ENCODE data around the gene TSPAN32.
A peak's percentile ranks its signal among the peaks of the same experiment; 100 is the strongest.

Gene TSPAN32

GRCh38 chr11:2296913-2297622, 4.7 kb upstream of the TSPAN32 start:
- H3K4me1 ChIP-seq (ENCODE audit: control insufficient read depth, insufficient read depth, low read length) = no peaks in the 10 kb centered on the region
- TF ChIP-seq ZSCAN23 (tag by site-specific recombination; IDR thresholded peaks at IDR 0.05) (no peak), GLIS1 (tag by site-specific recombination; IDR thresholded peaks at IDR 0.05) (peak; percentile 27; the same call in 1 of the 2 replicates), SALL2 (tag by site-specific recombination; IDR thresholded peaks at IDR 0.05; ENCODE audit: borderline replicate concordance) (no peak), ZNF837 (tag by site-specific recombination; IDR thresholded peaks at IDR 0.05) (no peak), ZFP41 (tag by site-specific recombination; IDR thresholded peaks at IDR 0.05; ENCODE audit: borderline replicate concordance) (no peak), GLIS2 (tag by site-specific recombination; IDR thresholded peaks at IDR 0.05) (no peak), SP7 (tag by site-specific recombination; IDR thresholded peaks at IDR 0.05) (no peak), ZNF214 (tag by site-specific recombination; IDR thresholded peaks at IDR 0.05; ENCODE audit: borderline replicate concordance) (no peak)
- H3K9me3 ChIP-seq (ENCODE audit: control insufficient read depth, insufficient read depth, low read depth, low read length) = no peaks in the 10 kb centered on the region
- no peak overlapping the region for H3K4me3 ChIP-seq (ENCODE audit: low read depth, low read length)
- ChIA-PET CTCF (interaction anchor here (0.7 to 3.2 kb wide), 5 partner anchors 97 to 169 kb away, joined by 3 to 19 read pairs (median 5); no protein-coding TSS in a partner anchor), POLR2A (no interaction called here)
- H3K27ac ChIP-seq (ENCODE audit: extremely low read depth, low read depth, low read length) = no peak overlapping the region
- H3K36me3 ChIP-seq (ENCODE audit: control insufficient read depth in 2 of 2, insufficient read depth in 1 of 2, low read length in 2 of 2) = no peaks in the 10 kb centered on the region

GRCh38 chr11:2297623-2298030, 4.2 kb upstream of the TSPAN32 start:
- CTCF ChIA-PET = interaction anchor here (0.7 to 1.3 kb wide), 4 partner anchors 98 to 168 kb away, joined by 3 to 5 read pairs (median 4); no protein-coding TSS in a partner anchor
- H3K4me3 ChIP-seq (ENCODE audit: low read depth, low read length) = no peak overlapping the region
- TF ChIP-seq ZNF548 (tag by site-specific recombination; IDR thresholded peaks at IDR 0.05) (no peak), PRDM6 (tag by site-specific recombination; IDR thresholded peaks at IDR 0.05) (no peak), PRDM2 (tag by site-specific recombination; IDR thresholded peaks at IDR 0.05; ENCODE audit: borderline replicate concordance) (no peak), SCRT1 (tag by site-specific recombination; IDR thresholded peaks at IDR 0.05; ENCODE audit: borderline replicate concordance) (no peak), ZNF580 (tag by site-specific recombination; IDR thresholded peaks at IDR 0.05) (no peak), ZNF302 (tag by site-specific recombination; IDR thresholded peaks at IDR 0.05; ENCODE audit: low read depth) (no peak), ZNF449 (tag by site-specific recombination; IDR thresholded peaks at IDR 0.05) (no peak), ZBTB6 (tag by site-specific recombination; IDR thresholded peaks at IDR 0.05) (no peak), ZNF121 (tag by site-specific recombination; IDR thresholded peaks at IDR 0.05) (no peak), BCL11A (tag by site-specific recombination; IDR thresholded peaks at IDR 0.05; ENCODE audit: low read depth) (no peak), ZNF223 (tag by site-specific recombination; IDR thresholded peaks at IDR 0.05) (no peak), SCRT2 (tag by site-specific recombination; IDR thresholded peaks at IDR 0.05) (no peak)
- POLR2A ChIA-PET = no interaction called here
- no peak overlapping the region for H3K27ac ChIP-seq (ENCODE audit: extremely low read depth, low read depth, low read length)
- no peaks in the 10 kb centered on the region for H3K9me3 ChIP-seq (ENCODE audit: control insufficient read depth, insufficient read depth, low read depth, low read length)
- H3K36me3 ChIP-seq (ENCODE audit: control insufficient read depth in 2 of 2, insufficient read depth in 1 of 2, low read length in 2 of 2) = no peaks in the 10 kb centered on the region
- no peaks in the 10 kb centered on the region for H3K4me1 ChIP-seq (ENCODE audit: control insufficient read depth, insufficient read depth, low read length)
